Pulmonary artery endothelial cell (primary cell): ENCODE measurements around the gene RPS16. TPM values are rescaled to one million over a fixed set of nuclear protein-coding genes. Genes with fewer than 3 reads are reported as not detected.
"Not testable (repeated sequence)": the region's sequence is repeated elsewhere in the genome, so short reads cannot be mapped to it uniquely, and the experiment has no call there.

Experiments used
- DNase-seq: peaks from one replicate; pipeline ENCODE4 v3.0.0-alpha.2; 2011; ENCODE audit warnings: low read depth, low spot score
- total RNA-seq: library from RNA; depleted of rRNA; stranded (reverse); fragments of >200 nt; gene quantifications from 2 replicates; pipeline ENCODE4 v1.2.3, GENCODE V29; 2014

The RPS16 gene
- total RNA-seq, result 195 and 372 TPM in 2 replicates

GRCh38 chr19:39435499-39436349 lies at the start of gene RPS16:
Gene RPS16 (minus strand): TSS chr19:39435949. CDS start chr19:39435895, 54 bp downstream.
- DNase-seq, result peak; percentile 90

GRCh38 chr19:39483141-39483540 lies 47.4 kb upstream of the RPS16 start:
- DNase-seq, result no peak

GRCh38 chr19:39481676-39482075 lies 45.9 kb upstream of the RPS16 start:
- DNase-seq, result no peak

GRCh38 chr19:39481229-39481545 lies 45.4 kb upstream of the RPS16 start:
- no peak for DNase-seq

- DNase-seq, result peak; percentile 75
These were observed 44.8 kb upstream of the RPS16 start, which contains the start of gene TIMM50 for GRCh38 chr19:39480337-39481228. Gene TIMM50 (plus strand): TSS chr19:39480838. CDS start chr19:39480854, 16 bp downstream.

- DNase-seq, result no peak
These were observed 44.2 kb upstream of the RPS16 start for GRCh38 chr19:39479916-39480315.

GRCh38 chr19:39479319-39479801 lies 43.6 kb upstream of the RPS16 start:
- DNase-seq, result not testable (repeated sequence)

GRCh38 chr19:39475748-39476147 lies 40.0 kb upstream of the RPS16 start:
- no peak for DNase-seq

GRCh38 chr19:39474139-39474620 lies 38.4 kb upstream of the RPS16 start:
- no peak for DNase-seq

GRCh38 chr19:39473443-39473960 lies 37.8 kb upstream of the RPS16 start:
- DNase-seq, result no peak

- DNase-seq, result no peak
These were observed 37.1 kb upstream of the RPS16 start for GRCh38 chr19:39472746-39473442.

- no peak for DNase-seq
These were observed 36.2 kb upstream of the RPS16 start for GRCh38 chr19:39471756-39472536.

- DNase-seq, result no peak
These were observed 35.1 kb upstream of the RPS16 start for GRCh38 chr19:39470724-39471339.

GRCh38 chr19:39469567-39469966 lies 33.8 kb upstream of the RPS16 start:
- DNase-seq, result no peak

GRCh38 chr19:39469036-39469435 lies 33.3 kb upstream of the RPS16 start:
- DNase-seq, result no peak

GRCh38 chr19:39467941-39468340 lies 32.2 kb upstream of the RPS16 start:
- DNase-seq, result no peak

GRCh38 chr19:39465956-39466747 lies 30.4 kb upstream of the RPS16 start:
- no peak for DNase-seq

- DNase-seq, result no peak
These were observed 27.7 kb upstream of the RPS16 start for GRCh38 chr19:39463403-39463802.

GRCh38 chr19:39451257-39451656 lies 15.5 kb upstream of the RPS16 start:
- DNase-seq, result not testable (repeated sequence)
